Lung microvascular endothelial cell (primary cell): ENCODE results near the gene ASS1. TPM values are rescaled to one million over a fixed set of nuclear protein-coding genes. Genes with fewer than 3 reads are reported as not detected.

Experiments
- DNase-seq, 2 donors: peaks; one replicate each; pipeline versions ENCODE4 v3.0.0 to v3.0.0-alpha.2; 2010; ENCODE audit warnings: low read depth in 2 of 2
- total RNA-seq: library from RNA; depleted of rRNA; stranded (reverse); fragments of >200 nt; gene quantifications from 2 replicates; pipeline ENCODE4 v1.2.1, GENCODE V29; 2014

ASS1 gene
- total RNA-seq, 1 donor from 2014 or later = 3.4 TPM

DNA sequence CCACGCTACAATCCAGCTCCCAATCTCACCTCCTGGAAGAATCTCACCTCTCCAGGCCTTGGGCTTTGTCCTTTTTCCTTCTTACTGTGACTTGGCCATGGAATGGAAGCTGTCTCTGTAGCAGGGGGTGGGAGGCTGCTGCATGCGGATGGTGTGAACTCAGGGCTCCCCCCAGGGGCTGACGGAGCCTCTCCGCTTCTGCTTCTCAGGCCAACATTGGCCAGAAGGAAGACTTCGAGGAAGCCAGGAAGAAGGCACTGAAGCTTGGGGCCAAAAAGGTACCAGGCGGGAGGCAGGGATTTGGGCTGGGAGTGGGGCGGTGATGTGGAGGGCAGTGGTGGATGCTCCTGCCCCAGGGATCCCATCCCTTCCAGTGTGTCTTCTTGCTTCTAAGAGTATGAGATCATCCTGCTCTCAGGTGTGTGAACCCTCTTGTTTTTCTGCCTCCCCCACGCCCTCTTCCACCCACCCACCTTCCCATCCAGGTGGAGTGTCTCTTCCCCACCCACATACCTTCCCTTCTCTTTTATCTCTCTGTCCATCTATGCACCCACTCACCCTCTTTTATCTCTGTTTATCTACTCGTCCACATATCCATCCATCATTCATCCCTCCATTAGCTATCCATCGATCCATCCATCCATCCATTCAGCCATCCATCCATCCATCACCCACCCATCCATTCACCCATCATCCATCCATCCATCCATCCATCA, 9.5 kb downstream of the ASS1 start:
- DNase-seq = no peak

DNA sequence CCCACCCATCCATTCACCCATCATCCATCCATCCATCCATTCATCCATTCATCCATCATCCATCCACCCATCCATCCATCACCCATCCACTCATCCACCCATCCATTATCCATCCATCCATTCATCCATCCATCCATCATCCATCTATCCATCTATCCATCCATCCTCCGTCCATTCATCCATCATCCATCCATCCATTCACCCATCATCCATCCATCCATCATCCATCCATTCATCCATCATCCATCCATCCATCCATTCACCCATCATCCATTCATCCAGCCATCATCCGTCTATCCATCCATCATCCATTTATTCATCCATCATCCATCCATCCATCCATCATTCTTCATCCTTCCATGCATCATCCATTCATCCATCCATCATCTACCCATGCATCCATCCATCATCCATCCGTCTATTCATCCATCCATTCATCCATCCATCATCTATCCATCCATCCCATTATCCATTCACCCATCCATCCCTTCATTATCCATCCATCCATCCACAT, 10.1 kb downstream of the ASS1 start:
- no peak for DNase-seq

DNA sequence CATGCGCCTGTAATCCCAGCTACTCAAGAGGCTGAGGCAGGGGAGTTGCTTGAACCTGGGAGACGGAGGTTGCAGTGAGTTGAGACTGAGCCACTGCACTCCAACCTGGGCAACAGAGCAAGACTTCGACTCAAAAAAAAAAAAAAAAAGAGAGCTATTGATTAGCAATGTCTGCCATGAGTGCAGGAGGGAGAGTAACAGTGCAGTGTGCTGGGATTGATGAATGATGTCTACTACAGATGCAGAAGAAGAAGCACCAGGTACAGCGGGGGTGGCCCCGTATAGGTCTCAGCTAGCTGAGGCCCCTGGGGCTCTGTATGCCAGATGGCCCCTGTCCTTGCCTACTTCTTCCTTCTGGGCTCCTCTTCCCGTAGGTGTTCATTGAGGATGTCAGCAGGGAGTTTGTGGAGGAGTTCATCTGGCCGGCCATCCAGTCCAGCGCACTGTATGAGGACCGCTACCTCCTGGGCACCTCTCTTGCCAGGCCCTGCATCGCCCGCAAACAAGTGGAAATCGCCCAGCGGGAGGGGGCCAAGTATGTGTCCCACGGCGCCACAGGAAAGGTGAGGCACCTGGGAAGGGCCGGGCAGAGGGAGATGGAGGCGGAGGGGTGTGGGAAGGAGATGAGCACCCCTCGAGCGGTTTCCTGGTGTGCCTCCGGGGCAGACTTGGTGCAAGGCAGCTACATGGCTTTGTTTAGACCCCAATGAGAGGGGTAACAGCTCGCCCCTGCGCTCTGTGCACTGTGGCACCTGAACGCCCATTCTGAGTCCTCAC, 13.5 kb downstream of the ASS1 start:
- no peak for DNase-seq

DNA sequence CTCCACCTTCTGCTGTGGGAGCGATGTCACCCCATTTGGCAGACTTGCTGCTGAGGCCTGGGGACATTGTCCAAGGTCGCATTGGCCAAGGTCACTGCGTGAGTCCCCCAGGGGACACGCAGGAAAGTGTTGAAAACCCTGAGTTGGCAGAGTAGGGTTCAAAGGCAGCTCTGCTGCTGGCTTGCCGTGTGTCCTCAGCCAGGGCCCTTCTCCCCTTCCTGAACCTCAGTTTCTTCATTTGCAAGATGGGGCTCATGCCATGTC, 14.0 kb downstream of the ASS1 start:
- no peak for DNase-seq

DNA sequence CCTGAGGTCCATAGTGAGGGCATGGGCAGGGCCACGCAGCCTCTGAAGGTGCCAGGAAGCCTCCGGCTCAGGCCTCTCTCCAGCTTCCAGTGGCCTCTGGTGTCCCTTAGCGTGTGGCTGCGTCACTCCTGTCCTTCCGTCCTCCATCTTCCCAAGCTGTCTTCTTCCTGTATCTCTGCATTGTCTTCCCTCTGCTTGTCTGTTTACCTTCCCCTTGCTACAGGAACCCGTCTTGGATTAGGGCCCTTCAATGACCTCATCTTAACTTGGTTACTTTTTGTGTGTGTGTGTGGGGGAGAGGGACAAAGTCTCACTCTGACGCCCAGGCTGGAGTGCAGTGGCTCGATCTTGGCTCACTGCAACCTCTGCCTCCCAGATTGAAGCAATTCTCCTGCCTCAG, 14.4 kb downstream of the ASS1 start:
- DNase-seq = no peak

DNA sequence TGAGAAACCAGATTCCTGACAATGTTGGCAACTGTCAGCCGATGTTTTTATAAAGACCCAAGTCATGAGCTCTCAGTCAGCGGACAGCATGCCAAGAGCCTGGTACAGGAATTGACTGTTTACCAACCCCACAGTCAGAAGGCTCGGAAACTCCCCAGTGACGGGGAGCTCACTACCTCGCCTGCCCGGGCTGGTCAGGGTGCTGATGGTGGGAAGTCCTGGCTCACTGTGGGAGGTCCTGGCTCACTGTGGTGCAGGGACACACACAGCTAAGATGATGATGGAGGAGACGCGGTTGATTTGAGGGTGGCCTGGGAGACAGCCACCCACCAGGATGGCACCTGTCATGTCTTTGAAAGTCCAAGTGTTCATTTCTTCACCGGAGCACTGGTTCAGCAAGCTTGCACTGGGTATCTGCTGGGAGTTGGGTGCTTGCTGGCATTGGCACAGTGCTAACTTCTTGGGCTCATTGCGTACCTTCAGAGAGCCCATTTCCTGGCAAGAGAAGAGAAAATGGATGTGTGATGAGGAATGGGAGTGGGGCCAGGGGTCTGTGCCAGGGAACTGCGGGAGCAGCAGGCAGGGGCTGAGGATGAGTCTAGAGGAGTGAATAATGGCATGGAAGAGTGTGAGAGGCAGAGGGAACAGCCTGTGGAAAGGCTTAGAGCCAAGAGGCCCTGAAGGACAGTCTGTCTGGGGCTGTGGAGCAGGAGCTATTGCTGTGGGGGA, 15.3 kb downstream of the ASS1 start:
- no peak for DNase-seq

DNA sequence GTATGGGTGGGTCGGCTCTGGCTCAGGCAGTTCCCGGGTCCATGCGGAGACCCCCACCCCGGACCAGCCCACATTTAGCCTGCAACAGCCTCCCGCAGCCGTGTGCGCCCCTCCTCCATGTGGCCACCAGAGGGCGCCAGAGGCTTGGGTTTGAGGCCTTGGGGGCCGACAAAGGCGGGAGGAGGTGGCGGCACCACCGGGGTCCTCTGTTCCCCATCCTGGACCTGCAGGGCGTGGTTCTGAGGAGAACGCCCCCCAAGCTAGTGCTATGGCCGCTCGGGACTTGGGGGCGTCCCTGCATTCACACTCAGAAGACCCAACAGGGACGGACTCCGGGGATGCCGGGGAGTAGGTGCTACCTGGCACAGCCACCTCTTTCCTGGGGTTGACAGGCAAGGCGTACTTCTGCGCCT, 16.5 kb downstream of the ASS1 start:
- peak; percentile 41 to 59 for DNase-seq

DNA sequence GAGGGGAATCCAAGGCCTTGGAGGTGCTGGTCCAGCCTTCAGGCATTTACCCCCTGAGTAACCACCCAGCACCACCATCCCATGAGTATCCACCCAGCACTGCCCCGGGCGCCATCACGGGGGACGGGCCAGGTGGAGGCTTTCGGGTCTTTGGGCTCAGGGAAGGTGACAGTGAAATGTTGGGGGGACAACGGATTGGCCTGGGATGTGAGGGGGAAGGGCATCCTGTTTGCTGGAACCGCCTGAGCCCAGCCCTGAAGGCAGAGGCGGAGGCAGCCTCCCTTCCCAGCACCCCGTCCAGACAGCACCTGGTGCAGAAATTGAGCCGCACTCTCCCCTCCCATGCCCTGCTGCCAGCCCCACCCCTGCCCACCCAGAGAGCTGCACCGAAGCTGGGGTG, 17.0 kb downstream of the ASS1 start:
- DNase-seq = no peak

DNA sequence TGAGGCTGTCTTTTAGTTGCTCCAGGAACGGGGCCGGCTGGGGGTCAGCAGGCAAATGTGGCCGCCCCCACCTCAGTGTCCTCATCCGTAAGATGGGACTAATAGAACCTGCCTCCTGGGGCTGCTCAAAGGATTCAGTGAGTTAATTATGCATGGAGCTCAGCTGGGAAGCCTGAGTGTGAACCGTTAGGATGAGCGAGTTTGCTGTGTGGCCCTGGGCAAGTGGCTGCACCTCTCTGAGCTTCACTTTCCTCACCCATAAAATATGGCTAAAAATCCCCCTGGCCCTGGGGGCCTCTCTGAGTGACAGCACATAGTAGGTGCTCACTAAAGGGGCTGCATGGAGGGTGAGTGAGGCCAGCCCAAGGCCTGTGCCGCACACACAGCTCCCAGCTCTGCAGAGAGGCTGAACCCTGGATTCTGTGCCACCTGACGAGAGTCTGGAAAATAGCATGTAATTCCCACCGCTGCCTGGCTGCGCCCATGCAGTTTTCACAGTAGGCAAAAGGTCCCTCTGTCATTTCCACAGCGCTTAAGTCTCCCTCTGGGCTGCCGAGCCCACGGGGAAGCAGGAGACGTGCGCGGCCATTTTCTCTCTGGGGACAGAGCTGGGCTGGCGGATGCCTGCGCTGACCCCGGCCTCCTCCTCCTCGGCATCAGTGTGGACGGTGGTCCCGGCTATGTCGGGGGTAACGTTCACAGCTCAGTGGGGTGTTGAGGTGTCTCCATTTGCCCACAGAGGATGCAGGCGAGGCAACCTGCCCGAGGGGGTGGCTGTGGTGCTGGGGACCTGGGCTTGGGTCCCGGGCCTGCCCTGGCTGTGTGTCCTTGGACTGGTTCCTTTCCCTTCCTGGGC, 18.2 kb downstream of the ASS1 start:
- DNase-seq = no peak

DNA sequence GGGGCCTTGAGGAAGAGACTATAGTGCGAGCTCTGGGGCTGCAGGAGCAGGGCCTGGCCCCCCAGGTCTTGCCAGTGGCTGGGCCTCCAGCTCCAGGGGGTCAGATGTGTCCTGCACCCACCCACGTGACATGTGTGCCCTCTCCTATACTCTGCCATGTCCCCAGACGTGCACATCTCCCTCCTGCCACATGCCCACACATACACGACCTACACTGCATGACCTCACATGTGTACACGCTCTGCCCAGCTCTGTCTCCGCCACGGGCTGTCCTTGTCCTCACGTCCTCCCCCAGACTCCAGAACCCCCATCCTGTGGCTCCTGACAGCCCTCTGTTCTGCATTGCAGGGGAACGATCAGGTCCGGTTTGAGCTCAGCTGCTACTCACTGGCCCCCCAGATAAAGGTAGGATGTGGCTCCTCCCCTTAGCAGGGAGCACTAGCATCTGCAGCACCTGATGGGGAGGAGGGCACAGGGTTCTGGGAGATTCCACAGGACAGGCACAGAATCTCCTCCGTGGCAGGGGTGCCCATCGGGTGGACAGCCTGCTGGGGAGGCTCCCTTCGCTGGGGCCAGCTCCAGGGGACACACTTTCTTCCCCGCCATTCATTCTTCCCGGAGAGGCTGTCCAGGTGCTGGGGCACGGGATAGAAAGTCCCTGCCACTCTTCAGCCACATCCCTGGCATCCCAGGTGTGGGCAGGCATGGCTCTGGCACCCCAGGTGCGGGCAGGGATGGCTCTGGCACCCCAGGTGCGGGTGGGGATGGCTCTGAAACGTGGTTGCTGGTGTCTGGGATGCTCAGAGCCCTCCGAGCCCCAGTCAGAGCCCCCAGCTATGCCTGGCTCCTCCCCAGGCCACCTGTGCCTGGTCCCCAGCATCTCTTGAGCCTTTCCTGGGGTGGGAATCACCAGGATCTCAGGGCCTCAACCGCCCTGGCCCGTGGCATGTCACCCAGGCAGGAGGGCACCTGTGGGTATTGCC, 19.3 kb downstream of the ASS1 start:
- DNase-seq = no peak

DNA sequence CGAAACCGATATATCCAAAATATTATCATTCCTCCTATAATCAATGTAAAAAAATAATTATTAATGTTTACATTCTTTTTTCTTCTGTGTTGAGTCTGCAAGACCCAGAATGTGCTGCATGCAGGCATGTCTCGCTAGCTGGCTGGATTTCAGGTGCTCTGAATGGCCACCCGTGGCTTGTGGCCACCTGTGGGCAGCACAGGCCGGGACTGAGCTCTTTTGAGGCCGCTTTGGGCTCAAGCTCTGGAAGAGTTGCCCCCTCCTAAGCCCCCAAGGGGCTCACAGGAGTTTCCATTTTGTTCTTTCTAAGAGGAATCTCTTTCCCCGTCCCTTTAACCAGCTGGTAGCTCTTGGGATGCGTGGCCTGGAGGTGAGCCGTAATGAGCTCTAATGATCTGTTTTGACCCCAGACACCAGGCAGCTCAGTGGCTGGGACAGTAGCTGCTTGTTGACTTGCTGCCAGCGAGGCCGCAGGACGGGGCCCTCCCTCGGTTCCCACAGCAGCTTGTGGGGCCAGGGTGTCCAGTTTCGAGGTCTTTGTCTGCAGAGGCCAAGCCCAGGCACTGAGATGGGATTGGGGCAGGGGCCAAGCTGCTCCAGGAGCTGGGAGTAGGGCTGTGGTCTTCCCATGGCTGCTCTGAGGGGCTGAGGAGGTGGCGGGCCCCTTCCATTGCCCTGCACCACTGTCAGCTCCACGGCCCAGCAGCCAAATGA, 20.8 kb downstream of the ASS1 start:
- no peak for DNase-seq

DNA sequence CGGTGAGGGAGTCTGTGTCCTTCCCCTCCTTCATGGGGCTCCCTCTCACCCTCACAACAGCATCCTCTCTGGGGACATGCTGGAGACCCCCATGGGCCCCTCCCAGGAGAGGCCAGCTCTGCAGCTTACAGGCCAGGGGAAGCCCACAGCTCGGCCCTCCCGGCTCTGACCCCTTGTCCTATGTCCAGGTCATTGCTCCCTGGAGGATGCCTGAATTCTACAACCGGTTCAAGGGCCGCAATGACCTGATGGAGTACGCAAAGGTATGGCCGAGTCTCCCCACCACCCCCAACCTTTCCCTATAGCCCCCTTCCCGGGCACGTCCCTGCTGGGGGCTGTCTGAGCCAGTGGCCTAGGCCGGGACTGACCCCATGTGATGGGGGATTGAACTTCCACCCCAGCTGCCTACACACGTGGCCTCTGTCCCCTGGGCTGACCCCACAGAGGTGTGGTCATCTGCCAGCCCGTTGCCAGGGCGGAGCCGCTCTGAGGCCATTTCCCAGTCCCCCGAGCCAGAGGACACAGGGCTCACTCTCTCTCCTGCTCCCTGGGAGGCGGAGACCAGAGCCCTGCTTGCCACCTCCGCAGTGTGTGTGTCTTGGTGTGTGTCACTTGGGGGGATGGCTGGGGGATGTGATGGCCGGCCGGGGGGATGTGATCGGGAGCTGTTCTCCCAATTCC, 21.9 kb downstream of the ASS1 start:
- no peak for DNase-seq

DNA sequence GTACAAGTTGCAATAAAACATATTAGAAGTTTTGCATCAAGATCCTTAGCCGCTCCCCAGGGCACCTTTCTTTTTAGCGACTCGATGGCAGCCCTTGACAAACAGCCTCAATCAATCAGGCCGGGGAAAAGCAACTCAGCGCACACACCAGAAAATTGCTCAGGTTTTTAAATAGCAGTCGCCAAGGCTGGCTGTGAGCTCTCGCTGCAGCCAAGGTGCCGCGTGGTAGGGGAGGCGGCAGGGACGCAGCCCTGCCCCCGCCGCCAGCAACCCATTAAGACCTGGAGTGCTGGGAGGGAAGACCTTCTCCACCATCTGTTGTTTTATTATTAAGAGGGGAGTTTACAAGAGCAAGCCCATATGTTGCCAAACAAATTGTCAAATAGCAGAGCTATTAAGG, 22.6 kb downstream of the ASS1 start:
- no peak for DNase-seq

DNA sequence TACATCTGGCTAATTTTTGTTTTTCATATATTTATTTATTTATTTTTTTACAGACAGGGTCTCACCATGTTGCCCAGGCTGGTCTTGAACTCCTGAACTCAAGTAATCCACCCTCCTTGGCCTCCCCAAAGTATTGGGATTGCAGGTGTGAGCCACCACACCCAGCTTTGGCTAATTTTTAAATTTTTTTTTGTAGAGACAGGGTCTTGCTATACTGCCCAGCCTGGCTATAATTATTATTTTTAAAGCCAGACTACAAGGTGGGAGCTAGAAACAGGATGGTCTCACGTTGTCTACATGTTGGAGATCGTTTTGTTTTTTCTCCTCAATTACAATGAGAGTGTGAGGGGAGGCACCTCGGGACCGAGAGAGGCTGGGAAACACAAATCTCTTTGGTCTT, 23.8 kb downstream of the ASS1 start:
- DNase-seq = no peak

DNA sequence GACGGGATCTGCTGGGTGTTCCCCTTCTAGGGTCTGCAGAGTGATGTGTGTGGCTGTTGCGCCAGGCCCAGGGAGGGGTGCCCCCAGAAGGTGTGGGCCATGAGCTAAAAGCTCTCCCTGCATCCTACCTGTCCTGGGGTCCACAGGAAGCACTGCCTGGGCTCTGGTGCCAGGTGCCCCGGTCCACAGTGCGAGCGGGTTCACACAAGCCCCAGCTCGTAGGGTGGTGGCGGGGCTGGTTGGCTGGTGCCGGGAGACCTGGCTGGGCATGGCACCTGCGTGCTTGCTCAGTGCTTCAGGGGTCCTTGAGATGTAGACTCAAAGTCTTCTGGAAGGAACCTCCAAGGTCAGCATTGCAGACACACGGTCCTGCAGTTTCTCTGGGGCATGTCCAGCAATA, 25.5 kb downstream of the ASS1 start:
- no peak for DNase-seq

DNA sequence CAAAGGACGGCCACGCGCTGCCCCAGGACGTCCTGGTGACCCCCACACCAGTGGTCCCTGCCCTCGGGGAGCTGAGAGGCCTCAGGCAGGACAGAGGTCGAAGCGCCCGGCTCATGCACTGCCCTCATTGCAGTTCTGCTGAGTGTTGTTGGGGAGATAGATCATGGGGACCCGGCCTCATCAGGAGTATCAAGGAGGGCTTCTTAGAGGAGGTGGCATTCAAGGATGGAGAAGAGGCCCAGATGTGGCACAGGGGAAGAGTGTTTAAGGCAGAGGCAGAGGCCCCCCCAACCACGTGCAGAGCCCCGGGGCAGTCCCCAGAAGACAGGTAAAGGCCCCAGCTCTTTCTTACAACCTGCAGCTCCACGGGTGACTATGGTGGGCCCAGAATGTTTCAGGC, 26.2 kb downstream of the ASS1 start:
- no peak for DNase-seq

DNA sequence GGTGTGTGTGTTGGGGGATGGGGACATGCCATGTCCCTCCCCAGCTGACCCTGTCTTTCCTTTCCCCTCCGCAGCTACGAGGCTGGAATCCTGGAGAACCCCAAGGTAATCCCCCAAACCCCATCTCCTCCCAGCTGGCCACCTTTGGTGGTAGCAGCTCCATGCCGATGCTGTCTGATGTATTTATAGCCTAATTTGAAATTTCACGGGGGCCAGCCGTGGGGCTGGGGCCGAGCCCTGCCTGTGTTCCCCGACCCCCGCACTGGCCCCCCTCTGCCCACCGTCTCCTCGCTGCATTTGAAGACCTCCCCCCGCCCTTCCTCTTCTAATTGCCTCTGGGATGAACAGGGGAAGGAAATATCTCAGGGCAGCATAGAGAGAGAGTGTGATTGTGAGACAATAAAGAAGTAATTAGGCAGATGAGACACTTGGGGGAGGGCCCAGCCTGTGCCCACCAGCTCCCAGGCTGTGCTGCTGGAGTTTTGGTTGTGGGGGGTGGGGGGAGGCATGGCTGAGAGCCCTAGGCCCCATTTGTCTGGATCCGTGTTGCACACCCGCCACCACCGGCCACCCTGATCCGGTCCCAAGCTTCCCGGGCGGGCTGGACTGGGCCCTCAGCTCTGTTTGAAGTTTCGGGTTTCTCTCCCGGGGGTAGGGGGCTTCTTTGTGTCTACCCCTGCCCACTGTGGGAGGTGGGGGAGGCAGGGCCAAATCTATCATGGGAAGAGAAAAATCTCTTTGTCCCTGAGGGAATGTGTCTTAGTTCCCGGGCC, 26.8 kb downstream of the ASS1 start:
- DNase-seq = no peak

DNA sequence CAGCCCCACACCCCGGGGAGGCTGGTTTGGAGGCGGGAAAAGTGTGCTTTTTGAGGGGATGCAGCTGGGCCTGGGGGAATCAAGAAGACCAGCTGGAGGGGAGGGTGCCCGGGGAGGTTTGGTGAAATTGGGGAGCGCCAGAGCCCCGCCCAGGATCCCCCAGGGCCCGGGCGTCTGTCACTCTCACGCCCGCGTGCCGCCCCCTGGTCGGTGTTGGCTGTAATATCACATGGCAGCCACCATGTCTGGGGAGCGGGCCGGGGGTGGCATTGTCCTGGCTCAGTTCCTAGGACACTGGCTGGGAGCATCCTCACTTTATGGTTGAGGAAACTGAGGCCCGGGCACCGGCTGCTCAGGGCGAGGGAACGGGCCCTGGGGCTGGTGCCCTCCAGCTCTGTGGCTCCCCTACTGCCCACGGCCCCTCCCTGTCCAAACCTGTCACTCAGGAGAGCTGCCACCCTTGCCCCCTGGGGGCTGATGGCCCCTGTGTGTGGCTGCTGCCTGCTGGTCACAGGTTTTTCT, 27.5 kb downstream of the ASS1 start:
- DNase-seq = no peak
